OCI-LY3 (cell line): ENCODE measurements around the gene ERC2.

Experiments
- H2AFZ ChIP-seq: fragments of 200-600, 300-600 bp; shearing (Covaris generic); 2 replicates; pipeline ENCODE4 v1.6.0; 2014; ENCODE audit warnings: antibody characterized with exemption, low read depth, low read length
- H3K27ac ChIP-seq: fragments of 200-600, 300-600 bp; sonication (generic); 2 replicates; pipeline ENCODE4 v1.5.1; 2014; ENCODE audit warnings: mild to moderate bottlenecking, low read length, moderate library complexity, mixed read lengths
- H3K27me3 ChIP-seq: fragments of 200-600, 300-600 bp; sonication (generic); 2 replicates; pipeline ENCODE4 v1.6.1; 2014; ENCODE audit warnings: low read depth, low read length, mixed read lengths
- H3K36me3 ChIP-seq: fragments of 200-600, 300-600 bp; sonication (generic); replicated peaks from 2 replicates; pipeline ENCODE3; 2014; ENCODE audit warnings: low read depth, low read length, mixed read lengths
- H3K4me1 ChIP-seq: fragments of 300-600, 200-600 bp; sonication (generic); 2 replicates; pipeline ENCODE4 v1.6.1; 2014; ENCODE audit warnings: low read length, mixed read lengths
- H3K4me2 ChIP-seq: fragments of 200-600, 300-600 bp; sonication (generic); 2 replicates; pipeline ENCODE4 v1.6.1; 2014; ENCODE audit warnings: low read length, mixed read lengths
- H3K4me3 ChIP-seq: fragments of 300-600, 200-600 bp; sonication (generic); 2 replicates; pipeline ENCODE4 v1.5.1; 2014; ENCODE audit warnings: antibody characterized with exemption, mild to moderate bottlenecking, low read length, moderate library complexity
- H3K79me2 ChIP-seq: fragments of 300-600, 200-600 bp; shearing (Covaris generic); 2 replicates; pipeline ENCODE4 v1.6.1; 2014; ENCODE audit warnings: mild to moderate bottlenecking, low read length, mixed read lengths
- H3K9ac ChIP-seq: fragments of 300-600, 200-600 bp; shearing (Covaris generic); 2 replicates; pipeline ENCODE4 v1.6.0; 2014; ENCODE audit warnings: mild to moderate bottlenecking, low read length, moderate library complexity
- H3K9me3 ChIP-seq: fragments of 200-600, 300-600 bp; shearing (Covaris generic); 2 replicates; pipeline ENCODE4 v1.6.1; 2014; ENCODE audit warnings: low read length, mixed read lengths; ENCODE audit not compliant: insufficient read depth
- H4K20me1 ChIP-seq: fragments of 200-600, 300-600 bp; sonication (generic); 2 replicates; pipeline ENCODE4 v1.6.1; 2016; ENCODE audit warnings: low read length, mixed read lengths; ENCODE audit not compliant: insufficient read depth
- CTCF ChIP-seq: fragments of 200-600, 300-600 bp; sonication (generic); IDR thresholded peaks from 2 replicates; pipeline ENCODE4 v1.5.1; 2014; ENCODE audit warnings: antibody characterized with exemption, low read length, low read depth
- EZH2phosphoT487 ChIP-seq: fragments of 200-600 bp; shearing (Covaris generic); IDR thresholded peaks from 2 replicates; pipeline ENCODE4 v1.6.1; 2018; ENCODE audit warnings: antibody characterized with exemption, mixed run types, low read depth

Gene ERC2

GRCh38 chr3:56202997-56203396 is 265.3 kb downstream of the ERC2 start:
- no peak overlapping the region for H3K27ac ChIP-seq

GRCh38 chr3:56201407-56201806 is 266.9 kb downstream of the ERC2 start:
- no peak for TF ChIP-seq EZH2phosphoT487
- no peak for TF ChIP-seq CTCF
- H3K4me1 ChIP-seq = no peaks in the 10 kb centered on the region
- no peak overlapping the region for H2AFZ ChIP-seq
- H3K9me3 ChIP-seq = no peaks in the 10 kb centered on the region
- no peaks in the 10 kb centered on the region for H3K36me3 ChIP-seq
- no peak overlapping the region for H3K27ac ChIP-seq
- H3K27me3 ChIP-seq = peaks cover 20% of the 10 kb centered on the region; the same call in 1 of the 2 replicates
- no peak overlapping the region for H3K9ac ChIP-seq
- H3K4me2 ChIP-seq = no peak overlapping the region
- no peaks in the 10 kb centered on the region for H3K79me2 ChIP-seq
- H4K20me1 ChIP-seq = no peaks in the 10 kb centered on the region
- H3K4me3 ChIP-seq = no peak overlapping the region

More at GRCh38 chr3:56202997-56203396, 265.3 kb downstream of the ERC2 start:
- Histone ChIP-seq H3K9me3 (no peaks in the 10 kb centered on the region), H3K36me3 (no peaks in the 10 kb centered on the region), H3K4me2 (no peak overlapping the region), H4K20me1 (no peaks in the 10 kb centered on the region), H3K27me3 (peaks cover 20% of the 10 kb centered on the region; the same call in 1 of the 2 replicates), H2AFZ (no peak overlapping the region), H3K9ac (no peak overlapping the region), H3K4me3 (no peak overlapping the region), H3K79me2 (no peaks in the 10 kb centered on the region), H3K4me1 (no peaks in the 10 kb centered on the region)
- no peak for TF ChIP-seq CTCF
- TF ChIP-seq EZH2phosphoT487 = no peak

DNA sequence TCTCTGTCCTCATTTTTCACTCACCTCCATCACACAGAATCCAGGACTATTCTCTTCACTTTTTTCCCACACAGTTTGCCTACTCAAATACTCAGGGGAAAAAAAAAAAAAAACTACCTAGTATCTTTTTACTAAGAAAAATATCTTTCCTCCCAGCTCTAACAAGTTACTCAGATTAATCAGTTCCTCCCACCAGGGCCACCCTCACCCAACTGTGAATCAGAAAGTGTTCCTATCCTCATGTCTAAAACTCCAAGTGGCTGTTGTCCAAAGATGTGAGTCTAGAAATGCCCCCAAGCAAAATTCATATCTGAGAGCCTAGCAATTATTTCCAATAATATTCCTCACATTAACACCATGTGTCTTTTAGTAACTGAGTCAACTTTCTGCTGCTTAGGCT is 268.0 kb downstream of the ERC2 start:
- Histone ChIP-seq H3K4me1 (no peaks in the 10 kb centered on the region), H3K79me2 (no peaks in the 10 kb centered on the region), H3K9me3 (no peaks in the 10 kb centered on the region), H3K4me2 (no peak overlapping the region), H2AFZ (no peak overlapping the region), H3K4me3 (no peak overlapping the region), H3K27ac (no peak overlapping the region), H4K20me1 (no peaks in the 10 kb centered on the region), H3K27me3 (peaks cover 13% of the 10 kb centered on the region; the same call in 1 of the 2 replicates), H3K36me3 (no peaks in the 10 kb centered on the region), H3K9ac (no peak overlapping the region)
- TF ChIP-seq CTCF (no peak), EZH2phosphoT487 (no peak)

DNA sequence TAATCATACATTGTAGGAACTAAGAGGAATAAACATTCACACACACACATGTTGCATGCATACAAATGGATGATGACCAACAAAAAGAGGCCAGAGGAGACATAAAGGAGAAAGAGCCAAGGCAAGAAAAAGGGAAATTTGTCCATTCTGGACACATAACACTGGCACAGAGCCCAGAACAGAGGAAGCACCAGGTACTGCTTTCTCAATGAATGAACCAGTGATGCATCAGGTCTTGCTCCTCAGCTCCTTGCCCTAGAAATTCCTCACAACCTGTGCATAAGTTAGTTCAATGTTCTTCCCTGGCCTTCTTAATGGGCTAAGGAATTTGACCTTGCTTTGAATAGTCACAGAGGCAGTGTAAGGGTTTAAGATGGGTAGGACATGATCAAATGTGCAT is 270.3 kb downstream of the ERC2 start:
- no peak overlapping the region for H3K4me2 ChIP-seq
- no peak for TF ChIP-seq CTCF
- no peaks in the 10 kb centered on the region for H3K4me1 ChIP-seq
- H3K27ac ChIP-seq = no peak overlapping the region
- H3K4me3 ChIP-seq = no peak overlapping the region
- no peaks in the 10 kb centered on the region for H3K9me3 ChIP-seq
- no peak overlapping the region for H2AFZ ChIP-seq
- H3K9ac ChIP-seq = no peak overlapping the region
- no peaks in the 10 kb centered on the region for H4K20me1 ChIP-seq
- H3K79me2 ChIP-seq = no peaks in the 10 kb centered on the region
- H3K27me3 ChIP-seq = peaks cover 7% of the 10 kb centered on the region; the same call in 1 of the 2 replicates
- H3K36me3 ChIP-seq = no peaks in the 10 kb centered on the region
